Kasumi-1 (cell line): Measurements from ENCODE around the gene SIT1.
"Not testable (repeated sequence)": the region's sequence is repeated elsewhere in the genome, so short reads cannot be mapped to it uniquely, and the experiment has no call there.

ENCODE experiments used
- DNase-seq, 2 experiments: peaks; one replicate each; lab custom pipeline; 2025; lab: John Stamatoyannopoulos, UW

SIT1 gene

DNA sequence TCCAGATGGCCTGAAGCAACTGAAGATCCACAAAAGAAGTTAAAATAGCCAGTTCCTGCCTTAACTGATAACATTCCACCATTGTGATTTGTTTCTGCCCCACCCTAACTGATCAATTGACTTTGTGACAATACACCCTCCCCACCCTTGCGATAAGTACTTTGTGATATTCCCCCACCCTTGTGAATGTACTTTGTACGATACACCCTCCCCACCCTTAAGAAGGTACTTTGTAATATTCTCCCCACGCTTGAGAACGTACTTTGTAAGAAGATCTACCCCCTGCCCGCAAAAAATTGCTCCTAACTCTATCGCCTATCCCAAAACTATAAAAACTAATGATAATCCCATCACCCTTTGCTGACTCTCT, 13.9 kb downstream of the SIT1 start:
- not testable (repeated sequence) for DNase-seq

DNA sequence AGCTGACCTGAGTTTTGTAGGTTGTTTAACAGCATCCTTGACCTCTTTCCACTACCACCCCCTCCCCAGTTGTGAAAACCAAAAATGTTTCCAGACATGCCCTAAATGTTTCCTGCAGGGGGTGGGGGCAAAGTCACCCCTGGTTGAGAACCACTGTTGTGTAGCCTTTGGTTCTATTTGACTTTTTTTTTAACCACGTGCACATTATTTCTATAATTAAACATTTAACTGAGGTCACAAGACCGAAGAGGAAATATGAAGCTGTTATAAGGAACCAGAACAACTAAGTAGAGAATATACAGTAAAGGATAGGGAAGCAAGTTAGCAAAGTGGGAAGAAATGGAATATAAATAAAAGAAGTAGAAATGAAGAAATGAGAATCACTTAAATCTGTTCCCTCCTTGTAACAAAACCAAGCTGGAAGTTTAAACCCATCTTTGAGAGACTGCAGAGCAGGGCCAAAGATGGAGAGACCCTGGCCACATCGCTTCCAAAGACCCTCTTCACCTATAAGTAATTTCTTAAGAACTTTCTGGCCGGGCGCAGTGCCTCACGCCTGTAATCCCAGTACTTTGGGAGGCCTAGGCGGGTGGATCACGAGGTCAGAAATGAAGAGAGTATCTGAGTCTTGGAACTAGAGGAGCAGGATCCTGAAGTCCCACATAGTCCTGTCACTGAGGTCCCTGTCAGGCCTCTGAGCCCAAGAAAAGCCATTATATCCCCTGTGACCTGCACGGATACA, 14.4 kb downstream of the SIT1 start:
- DNase-seq, result peak in 1 of 2 experiments; percentile 15

DNA sequence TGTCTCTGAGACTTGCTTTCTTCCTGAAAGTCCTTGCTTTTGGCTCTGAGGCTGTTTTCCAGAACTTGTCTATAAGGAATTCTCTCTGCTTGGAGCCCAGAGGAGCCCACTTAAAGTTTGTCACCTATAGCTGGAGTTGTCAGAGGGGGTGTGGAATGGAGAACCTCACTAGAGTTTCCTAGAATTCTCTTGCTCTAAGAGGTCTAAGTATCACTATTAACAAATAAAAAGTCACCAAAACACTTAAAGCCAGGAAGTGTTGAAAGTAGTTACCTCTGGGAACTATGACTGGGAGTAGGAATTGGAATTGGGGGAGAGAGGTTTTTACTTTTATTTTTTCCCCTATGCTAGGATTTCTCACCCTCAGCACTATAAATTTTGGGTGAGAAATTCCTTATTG, 15.0 kb downstream of the SIT1 start:
- no peak for DNase-seq

DNA sequence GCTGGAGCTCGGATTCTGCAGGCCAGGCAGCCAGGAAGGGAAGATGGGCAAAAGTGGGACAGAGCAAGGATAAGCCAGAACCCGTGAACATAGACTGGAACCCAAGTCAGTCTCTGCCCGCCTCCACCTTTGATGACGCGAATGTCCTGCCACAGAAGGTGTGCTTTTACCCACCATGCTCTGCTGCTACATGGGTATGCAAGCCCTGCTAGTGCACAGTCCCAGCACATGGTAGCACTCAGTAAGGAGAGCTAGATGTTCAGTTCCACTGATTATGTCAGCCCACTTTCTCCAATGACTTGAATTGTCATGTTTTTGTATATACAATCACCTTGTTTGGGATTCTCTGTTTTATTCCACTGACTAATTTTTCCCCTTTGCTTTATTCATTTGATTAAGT, 21.1 kb downstream of the SIT1 start:
- DNase-seq, result no peak

DNA sequence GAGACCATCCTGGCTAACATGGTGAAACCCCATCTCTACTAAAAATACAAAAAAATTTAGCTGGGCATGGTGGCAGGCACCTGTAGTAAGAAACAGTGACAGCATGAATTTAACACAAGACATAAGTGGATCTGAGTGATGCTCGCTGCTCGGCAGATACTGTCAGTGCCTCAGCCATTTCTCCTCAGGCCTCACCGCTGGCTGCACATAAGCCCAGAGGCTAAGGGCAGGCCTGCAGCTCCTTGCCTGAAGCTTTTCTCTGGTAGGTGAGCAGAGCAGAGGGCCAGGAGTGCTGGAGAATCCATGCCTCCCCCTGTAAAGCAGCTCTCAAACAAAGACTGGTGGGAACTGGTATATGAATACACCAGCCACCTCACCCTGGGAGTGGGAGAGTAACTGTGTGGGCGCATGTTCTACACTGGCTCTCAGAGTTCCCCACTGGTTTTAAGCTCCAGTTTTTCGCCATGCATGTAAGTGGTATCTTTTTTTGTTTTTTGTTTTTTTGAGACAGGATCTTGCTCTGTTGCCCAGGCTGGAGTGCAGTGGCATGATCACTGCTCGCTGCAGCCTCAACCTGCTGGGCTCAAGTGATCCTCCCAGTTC, 22.2 kb downstream of the SIT1 start:
- no peak for DNase-seq

DNA sequence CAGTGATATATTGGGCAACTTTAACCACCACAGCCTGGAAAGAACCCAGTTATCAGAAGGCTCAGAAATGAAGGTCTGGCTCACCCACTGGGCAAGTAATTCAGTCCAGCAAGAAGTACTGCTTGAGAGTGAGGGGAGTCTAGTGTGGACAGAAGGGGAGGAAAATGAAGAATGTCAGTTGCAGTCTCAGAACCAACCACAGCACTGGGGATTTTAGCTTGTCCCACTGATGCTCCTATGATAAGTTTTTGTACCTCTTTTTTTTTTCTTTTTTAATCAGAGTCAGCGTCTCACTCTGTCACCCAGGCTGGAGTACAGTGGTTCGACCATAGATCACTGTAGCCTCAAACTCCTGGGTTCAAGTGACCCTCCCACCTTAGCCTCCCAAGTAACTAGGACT, 23.2 kb downstream of the SIT1 start:
- DNase-seq, result no peak

DNA sequence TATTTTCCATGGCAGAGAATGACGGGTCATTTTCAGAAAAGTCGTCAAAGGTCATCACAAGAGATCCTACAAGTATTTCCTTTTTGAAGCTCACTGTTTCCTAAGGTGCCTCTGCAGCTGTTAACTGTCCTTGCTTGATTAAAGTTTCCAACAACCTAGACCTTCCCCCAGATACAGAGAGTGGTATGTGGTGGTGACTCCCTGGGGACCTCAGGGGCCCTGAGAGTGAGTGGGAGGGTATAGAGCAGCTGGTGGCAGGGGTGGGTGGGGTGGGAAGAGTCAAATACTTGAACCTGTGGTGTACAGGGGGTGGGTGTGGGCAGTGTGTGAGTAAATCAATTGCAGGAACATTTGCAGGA, 31.0 kb downstream of the SIT1 start:
- DNase-seq, result no peak

DNA sequence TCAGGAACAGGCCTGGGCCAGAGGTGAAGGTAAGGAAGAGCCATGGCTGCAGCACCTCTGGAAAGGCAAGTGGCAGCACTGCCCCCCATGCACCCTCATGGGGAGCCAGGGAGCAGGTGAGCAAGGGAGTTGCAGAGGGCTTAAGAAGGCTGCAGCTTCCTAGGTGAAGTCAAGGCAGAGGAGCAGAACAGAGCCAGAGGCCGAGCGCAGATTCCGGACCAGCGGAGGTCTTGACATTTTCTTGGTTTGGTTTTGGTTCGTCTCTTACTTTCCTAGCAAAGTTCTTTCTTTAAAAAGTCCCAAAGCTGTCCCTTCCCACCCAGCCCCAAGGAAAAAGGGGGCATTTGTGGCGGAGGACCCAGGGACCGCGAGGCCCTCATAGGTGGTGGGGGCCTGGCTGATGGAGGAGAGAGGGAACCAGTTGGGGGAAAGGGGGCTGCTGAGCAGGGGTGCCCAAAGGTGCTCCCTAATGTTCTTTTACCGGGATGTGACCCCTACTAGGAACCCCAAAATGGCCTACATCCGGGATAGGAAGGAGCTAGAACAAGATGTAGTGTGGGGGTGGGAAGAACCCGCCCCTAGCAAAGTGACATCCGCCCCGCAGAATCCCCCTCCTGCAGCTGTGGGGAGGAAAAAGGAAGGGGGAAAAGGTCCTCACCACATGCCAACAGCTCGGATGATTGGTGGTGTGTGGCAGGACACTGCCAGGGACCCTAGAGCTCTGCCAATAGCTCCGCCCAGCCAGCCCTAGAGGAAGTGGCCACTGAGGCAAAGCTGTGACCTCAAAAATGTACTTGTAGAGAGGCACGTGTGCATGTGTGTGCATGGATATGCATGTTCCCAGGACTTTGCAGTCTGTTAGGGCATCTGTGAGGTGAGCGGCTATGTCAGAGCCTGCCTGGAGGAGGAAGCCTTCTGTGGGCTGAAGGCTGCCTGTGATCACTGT, 31.6 kb downstream of the SIT1 start:
- peak; percentile 39 to 45 for DNase-seq

DNA sequence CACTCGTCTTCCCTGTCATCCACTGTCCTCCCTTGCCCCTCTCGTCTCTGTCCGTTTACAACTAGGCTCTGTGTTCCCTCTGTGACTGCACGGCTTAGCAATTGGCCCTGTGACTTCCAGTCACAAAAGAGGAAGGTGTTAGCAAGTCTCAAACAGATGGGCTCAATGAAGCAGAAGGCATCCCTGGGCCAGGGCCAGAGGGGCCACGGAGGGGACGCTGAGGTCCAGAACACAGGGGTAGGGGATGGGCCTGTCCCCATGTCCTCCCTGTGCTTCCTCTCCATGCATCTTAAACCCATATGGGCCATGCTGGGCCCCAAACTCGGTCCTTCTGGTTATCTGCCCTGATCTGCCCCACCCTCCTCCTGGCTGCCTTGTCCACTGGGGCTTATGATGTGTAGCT, 32.4 kb downstream of the SIT1 start, which contains the start of gene CD72:
Gene CD72, minus strand, starts transcription at position 89 of the 403 bp plus-strand sequence. CDS start 110 bp downstream, outside the sequence.
- peak; percentile 44 to 46 for DNase-seq

DNA sequence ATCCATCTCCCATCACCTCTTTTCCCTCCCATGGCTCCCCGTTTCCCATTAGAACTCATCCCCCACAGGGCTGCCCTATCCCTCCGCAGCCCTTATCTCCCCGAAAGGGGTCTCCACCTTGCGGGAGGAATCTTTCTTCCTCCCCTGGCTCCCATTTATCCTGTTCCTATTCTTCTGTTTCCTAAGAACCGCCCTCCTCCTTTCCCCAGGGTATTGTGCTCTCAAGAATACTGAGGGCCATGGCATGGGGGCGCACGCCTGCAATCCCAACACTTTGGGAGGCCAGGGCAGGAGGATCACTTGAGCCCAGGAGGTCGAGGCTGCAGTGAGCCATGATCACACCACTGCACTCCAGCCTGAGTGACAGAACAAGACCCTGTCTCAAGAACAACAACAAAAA, 33.2 kb downstream of the SIT1 start:
- DNase-seq, result no peak

DNA sequence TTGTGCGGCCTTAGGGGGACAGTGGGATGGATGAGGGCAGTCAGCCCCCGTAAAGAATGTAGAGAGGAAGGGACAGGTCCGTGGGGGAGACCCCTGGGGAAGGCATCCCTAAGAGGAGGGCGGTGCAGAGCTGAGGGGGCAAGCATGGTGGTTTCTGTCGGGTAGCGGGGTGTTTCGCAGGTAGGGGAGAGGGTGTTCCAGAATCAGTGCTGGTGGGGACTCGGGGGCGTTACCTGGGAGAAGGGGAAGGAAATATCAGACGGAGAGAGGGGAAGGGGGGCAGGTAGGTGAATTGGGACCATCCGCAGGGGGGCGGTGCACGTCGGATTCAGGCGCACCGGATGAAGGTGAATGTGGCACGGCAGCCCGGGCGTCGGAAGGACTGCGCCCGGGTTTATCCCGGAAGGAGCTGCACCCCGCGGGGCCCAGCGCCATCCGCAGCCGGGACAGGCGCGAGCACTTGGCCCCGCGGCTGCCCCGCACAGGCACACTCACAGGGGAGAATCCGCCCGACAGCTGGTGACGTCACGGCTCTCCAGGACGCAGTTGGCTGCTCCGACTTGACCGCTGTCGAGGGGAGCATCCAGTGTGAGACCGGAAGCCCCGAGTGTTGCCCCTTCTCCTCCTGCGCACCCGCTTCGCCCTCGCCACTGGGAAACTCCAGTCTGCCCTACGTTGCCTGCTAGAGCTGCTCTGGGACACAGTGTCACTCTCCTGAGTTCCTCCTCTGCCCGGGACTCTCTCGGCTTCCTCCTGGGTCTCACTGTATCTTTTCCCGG, 33.9 kb downstream of the SIT1 start:
- peak; percentile 31 to 41 for DNase-seq

DNA sequence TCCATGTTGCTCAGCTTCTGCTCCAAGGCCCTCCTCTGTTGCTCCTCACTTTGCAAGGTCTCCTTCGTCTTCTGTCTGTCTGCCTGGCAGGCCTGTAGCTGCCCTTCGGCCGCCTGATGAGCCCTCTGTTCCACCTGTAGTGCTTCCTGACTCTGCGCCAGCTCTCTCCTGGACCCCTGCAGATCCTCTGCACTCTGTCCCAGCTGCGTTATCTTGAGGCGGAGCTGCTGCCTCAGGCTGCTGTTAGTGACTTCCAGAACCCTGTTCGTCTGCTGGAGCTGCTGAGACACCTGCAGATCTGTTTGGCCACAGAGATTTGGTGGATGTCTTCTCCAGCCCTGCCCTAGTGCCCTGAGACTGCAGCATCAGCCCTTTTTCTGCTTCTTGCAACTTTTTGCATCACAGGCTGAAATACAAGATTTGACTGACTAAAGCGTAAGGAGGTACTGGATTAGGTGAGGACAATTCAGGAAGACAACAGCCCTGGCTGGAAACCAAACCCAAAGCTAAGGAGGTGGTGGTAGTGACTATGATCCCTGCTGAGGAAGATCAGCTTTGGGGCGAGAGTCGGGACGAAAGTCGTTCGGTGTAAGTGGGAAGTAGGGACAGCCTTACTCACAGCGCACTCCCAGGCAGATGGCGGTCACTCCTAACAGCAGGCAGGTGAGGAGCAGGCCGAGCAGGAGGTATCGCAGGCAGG, 34.6 kb downstream of the SIT1 start:
- no peak for DNase-seq

DNA sequence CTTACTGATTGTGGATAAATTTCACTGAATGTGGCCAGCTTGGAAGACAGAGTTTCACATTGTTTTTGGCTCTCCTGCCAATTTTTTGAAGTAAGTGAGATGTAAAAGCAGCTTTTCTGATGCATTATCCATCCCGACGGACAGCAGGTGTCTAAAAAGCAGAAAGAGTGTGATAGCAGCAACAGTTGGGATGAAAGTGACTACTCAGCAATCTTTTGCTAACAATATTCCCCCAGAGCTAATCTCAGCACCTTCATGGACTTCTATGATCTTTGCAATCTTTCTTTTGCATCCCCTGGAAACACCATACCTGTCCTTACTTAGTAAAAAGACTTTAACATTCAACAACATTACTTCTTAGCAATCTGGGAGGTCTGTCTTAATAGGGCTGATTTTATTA, 37.9 kb downstream of the SIT1 start:
- DNase-seq, result no peak

DNA sequence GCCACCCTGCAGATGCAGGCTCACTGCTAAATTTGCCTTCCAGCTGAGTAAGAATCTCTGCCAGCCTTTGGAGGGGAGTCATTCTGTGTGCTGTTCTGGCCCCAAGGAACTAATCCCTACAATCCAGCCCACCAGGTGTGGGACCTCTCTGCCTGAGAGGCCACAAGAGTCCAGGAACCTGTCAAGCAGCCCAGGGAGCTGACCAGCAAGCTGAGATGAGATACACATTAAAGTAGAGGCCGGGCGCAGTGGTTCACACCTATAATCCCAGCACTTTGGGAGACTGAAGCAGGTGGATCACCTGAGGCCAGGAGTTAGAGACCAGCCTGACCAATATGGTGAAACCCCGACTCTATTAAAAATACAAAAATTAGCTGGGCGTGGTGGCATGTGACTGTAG, 38.7 kb downstream of the SIT1 start:
- DNase-seq, result not testable (repeated sequence)

DNA sequence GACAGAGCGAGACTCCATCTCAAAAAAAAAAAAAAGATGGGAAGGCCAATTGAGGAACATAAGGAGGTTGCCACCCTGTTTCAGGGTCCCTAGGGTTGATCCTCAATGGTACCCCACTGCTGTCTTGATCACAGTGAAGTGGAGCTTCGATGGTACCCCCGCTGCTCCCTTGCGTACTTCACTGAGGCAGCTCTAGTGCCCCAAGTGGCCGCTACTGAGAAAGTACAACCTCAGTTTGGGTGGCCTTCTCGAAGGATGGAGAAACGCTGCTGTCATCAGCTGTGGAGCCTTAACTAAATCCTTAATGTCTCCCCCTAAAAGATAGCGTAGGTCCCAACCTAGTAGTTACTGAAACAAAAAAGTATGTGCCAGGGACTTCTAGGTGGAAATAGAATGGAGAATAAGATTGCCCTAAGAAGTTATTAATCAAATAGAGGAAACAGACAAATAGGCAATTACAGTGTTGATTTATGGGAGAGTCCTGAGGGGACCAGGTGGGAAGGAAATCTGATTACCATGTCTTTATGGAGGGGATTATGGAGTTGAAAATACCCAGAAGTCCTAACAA, 39.4 kb downstream of the SIT1 start:
- peak; percentile 55 to 57 for DNase-seq

DNA sequence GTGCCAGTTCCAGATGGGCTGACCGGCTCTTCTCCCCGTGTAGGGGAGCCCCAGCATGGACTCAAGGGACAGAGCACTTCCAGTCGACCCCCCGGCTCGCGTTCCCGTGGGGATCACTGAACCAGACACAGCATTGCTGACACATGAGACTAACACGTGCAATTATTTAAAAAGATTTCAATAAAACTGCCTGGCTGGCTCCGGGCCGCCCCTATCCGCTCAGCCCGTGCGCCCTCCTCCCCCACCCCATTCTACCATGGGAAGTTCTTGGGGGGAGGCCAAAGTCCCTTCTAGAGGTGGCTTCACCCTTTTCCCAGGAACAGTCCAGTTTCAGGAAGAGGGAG, 40.9 kb downstream of the SIT1 start:
- no peak for DNase-seq

DNA sequence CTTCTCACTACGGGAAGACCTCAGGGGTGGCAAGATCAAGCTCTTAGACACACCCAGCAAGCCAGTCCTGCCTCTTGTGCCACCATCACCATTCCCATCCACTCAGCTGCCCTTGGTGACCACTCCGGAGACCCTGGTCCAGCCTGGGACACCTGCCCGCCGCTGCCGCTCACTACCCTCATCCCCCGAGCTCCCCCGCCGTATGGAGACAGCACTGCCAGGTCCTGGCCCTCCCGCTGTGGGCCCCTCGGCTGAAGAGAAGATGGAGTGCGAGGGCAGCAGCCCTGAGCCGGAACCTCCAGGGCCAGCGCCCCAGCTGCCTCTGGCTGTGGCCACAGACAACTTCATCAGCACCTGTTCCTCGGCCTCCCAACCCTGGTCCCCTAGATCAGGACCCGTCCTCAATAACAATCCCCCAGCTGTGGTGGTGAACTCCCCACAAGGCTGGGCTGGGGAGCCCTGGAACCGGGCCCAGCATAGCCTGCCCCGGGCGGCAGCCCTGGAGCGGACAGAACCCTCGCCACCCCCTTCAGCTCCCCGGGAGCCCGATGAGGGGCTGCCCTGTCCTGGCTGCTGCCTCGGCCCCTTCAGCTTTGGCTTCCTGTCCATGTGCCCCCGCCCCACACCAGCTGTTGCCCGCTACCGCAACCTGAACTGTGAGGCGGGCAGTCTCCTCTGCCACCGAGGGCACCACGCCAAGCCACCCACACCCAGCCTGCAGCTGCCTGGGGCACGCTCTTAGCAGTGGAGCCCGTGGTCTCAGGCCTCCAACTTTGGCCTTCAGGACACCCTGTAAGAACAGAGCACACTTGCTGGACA, 41.5 kb downstream of the SIT1 start:
- DNase-seq, result no peak

DNA sequence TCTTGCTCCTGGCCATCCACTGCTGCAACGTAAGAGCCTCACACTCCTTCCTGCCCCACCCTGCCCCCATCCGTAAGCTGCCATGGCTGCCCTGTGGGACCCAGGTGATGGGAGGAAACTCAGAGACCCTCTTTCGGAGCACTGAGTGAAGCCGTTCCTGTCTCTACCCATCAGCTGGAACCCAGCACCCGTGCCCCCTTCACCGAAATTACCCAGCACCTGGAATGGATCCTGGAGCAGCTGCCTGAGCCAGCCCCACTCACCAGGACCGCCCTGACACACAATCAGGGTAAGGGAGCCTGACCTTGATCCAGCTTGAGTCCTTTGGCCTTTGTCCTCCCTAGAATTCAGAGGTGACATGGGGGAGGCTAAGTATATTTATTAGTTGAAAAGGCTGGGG, 42.5 kb downstream of the SIT1 start:
- DNase-seq, result no peak

DNA sequence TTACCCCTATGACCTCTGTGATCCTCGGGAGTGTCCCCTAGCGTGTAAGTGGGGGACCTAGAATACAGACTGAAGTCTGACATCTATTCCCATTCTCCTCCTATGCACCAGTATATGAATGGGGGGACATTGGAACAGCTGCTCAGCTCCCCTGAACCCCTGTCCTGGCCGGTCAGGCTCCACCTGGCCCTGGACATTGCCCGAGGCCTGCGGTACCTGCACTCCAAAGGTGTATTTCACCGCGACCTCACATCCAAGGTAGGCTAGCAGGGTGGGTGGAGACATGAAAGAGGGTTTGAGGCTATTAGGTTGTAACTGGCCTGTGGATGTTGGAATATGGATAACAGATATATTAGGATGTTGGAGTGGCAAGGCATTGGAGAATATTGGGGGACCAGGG, 44.0 kb downstream of the SIT1 start:
- DNase-seq, result no peak

DNA sequence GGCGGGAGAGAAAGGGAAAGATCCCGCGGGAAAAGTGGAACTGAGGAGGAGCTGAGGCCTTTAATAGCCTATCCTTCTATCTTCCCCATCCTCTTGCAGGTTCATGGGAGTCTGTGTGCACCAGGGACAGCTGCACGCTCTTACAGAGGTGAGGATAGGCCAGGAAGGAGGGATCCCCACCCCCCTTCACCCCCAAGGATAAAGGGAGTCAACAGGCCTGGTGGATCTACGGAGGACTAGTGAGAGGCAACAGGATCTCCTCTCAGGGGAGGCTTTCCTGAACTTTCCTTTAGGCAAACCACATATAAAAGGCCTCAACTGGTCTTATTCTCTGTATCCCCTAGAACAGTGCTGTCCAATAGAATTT, 44.6 kb downstream of the SIT1 start:
- DNase-seq, result no peak
